ENCODE data around the gene GDI1.
A peak's percentile ranks its signal among the peaks of the same experiment; 100 is the strongest.

GDI1 gene

DNA sequence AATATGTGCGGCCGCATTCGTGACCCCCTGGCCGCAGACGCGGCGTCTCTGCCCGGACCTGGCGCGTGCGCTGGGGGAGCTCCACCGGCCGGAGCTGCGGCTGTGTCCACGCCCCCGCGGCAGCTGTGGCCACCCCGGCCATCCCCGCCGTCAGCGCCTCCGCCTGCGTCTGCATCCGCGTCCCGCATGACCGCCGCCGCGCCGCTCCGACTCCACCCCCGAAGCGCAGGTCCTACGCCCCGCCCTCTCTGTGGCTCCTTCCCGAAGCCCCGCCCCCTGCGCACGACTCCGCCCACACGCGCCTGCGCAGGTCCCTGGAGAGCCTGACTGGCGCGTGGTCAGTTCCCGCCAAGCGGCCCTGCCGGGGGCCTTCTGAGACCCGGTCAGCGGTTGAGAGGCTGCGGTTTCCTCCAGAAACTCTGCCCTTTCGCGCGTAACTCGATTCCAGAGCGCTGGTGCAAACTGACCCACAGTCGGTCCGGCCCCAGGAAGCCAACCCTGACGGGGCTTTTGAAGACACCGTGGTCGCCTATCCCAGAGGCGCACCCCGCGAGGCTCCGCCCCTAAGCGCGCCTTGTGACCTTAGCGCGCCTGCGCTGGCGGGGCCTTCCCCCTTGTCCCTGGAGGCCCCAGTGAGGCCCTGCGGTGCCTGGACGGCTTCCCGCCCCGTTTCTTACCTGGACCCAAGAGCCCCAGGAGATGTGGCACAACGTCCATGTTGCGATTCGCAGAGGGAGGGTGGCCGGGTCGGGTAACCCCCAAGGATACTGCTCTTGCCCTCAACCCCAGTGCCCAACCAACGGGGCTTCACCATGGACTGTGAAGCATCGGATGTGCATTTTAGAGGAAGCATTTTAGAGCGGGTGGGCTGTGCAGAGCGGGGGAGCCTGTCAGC, 42.0 kb downstream of the GDI1 start, which contains the start of gene LAGE3:
Gene LAGE3 (minus strand): TSS at position 554 of the 895 bp plus-strand sequence. CDS start 366 bp downstream, at position 188.
- CTCF ChIA-PET = interaction anchor here (0.7 kb wide), 1 partner anchor 80 kb away, joined by 3 read pairs; the partner anchor contains the start of gene RPL10
- peak within 1 kb of the TSS; percentile 94 for H3K27ac ChIP-seq (ENCODE audit: extremely low read depth, low read depth, low read length)
- TF ChIP-seq ZNF423 (tag by site-specific recombination; IDR thresholded peaks at IDR 0.05) = peak; percentile 94
- peak; percentile 57; the same call in 1 of the 2 replicates for TF ChIP-seq ZNF629 (tag by site-specific recombination; IDR thresholded peaks at IDR 0.05)
- TF ChIP-seq, protein P1, sequence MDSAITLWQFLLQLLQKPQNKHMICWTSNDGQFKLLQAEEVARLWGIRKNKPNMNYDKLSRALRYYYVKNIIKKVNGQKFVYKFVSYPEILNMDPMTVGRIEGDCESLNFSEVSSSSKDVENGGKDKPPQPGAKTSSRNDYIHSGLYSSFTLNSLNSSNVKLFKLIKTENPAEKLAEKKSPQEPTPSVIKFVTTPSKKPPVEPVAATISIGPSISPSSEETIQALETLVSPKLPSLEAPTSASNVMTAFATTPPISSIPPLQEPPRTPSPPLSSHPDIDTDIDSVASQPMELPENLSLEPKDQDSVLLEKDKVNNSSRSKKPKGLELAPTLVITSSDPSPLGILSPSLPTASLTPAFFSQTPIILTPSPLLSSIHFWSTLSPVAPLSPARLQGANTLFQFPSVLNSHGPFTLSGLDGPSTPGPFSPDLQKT (IDR thresholded peaks at IDR 0.05; ENCODE audit: borderline replicate concordance, low read depth, low read length) = no peak
- TF ChIP-seq ZNF121 (tag by site-specific recombination; IDR thresholded peaks at IDR 0.05) = no peak
- no peak for TF ChIP-seq GLI2 (tag by site-specific recombination; IDR thresholded peaks at IDR 0.05; ENCODE audit: borderline replicate concordance, low read depth)
- TF ChIP-seq ZNF747 (tag by site-specific recombination; IDR thresholded peaks at IDR 0.05) = no peak
- TF ChIP-seq, protein P2, sequence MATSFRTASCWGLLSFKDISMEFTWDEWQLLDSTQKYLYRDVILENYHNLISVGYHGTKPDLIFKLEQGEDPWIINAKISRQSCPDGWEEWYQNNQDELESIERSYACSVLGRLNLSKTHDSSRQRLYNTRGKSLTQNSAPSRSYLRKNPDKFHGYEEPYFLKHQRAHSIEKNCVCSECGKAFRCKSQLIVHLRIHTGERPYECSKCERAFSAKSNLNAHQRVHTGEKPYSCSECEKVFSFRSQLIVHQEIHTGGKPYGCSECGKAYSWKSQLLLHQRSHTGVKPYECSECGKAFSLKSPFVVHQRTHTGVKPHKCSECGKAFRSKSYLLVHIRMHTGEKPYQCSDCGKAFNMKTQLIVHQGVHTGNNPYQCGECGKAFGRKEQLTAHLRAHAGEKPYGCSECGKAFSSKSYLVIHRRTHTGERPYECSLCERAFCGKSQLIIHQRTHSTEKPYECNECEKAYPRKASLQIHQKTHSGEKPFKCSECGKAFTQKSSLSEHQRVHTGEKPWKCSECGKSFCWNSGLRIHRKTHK (tag by site-specific recombination; IDR thresholded peaks at IDR 0.05) = no peak
- TF ChIP-seq, protein P3, sequence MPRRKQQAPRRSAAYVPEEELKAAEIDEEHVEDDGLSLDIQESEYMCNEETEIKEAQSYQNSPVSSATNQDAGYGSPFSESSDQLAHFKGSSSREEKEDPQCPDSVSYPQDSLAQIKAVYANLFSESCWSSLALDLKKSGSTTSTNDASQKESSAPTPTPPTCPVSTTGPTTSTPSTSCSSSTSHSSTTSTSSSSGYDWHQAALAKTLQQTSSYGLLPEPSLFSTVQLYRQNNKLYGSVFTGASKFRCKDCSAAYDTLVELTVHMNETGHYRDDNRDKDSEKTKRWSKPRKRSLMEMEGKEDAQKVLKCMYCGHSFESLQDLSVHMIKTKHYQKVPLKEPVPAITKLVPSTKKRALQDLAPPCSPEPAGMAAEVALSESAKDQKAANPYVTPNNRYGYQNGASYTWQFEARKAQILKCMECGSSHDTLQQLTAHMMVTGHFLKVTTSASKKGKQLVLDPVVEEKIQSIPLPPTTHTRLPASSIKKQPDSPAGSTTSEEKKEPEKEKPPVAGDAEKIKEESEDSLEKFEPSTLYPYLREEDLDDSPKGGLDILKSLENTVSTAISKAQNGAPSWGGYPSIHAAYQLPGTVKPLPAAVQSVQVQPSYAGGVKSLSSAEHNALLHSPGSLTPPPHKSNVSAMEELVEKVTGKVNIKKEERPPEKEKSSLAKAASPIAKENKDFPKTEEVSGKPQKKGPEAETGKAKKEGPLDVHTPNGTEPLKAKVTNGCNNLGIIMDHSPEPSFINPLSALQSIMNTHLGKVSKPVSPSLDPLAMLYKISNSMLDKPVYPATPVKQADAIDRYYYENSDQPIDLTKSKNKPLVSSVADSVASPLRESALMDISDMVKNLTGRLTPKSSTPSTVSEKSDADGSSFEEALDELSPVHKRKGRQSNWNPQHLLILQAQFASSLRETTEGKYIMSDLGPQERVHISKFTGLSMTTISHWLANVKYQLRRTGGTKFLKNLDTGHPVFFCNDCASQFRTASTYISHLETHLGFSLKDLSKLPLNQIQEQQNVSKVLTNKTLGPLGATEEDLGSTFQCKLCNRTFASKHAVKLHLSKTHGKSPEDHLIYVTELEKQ (tag by site-specific recombination; IDR thresholded peaks at IDR 0.05; ENCODE audit: borderline replicate concordance) = no peak
- TF ChIP-seq ZNF10 (tag by site-specific recombination; IDR thresholded peaks at IDR 0.05) = no peak
- no peak for TF ChIP-seq ZNF791 (tag by site-specific recombination; IDR thresholded peaks at IDR 0.05)
- TF ChIP-seq TCF7L2 (IDR thresholded peaks at IDR 0.05; ENCODE audit: borderline replicate concordance, low read depth, low read length) = peak; percentile 49; the same call in 1 of the 2 replicates
- TF ChIP-seq YY2 (tag by site-specific recombination; IDR thresholded peaks at IDR 0.05) = no peak
- TF ChIP-seq, protein P4, sequence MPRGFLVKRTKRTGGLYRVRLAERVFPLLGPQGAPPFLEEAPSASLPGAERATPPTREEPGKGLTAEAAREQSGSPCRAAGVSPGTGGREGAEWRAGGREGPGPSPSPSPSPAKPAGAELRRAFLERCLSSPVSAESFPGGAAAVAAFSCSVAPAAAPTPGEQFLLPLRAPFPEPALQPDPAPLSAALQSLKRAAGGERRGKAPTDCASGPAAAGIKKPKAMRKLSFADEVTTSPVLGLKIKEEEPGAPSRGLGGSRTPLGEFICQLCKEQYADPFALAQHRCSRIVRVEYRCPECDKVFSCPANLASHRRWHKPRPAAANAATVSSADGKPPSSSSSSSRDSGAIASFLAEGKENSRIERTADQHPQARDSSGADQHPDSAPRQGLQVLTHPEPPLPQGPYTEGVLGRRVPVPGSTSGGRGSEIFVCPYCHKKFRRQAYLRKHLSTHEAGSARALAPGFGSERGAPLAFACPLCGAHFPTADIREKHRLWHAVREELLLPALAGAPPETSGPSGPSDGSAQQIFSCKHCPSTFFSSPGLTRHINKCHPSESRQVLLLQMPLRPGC (tag by site-specific recombination; IDR thresholded peaks at IDR 0.05) = no peak
- no peak for TF ChIP-seq ZNF433 (tag by site-specific recombination; IDR thresholded peaks at IDR 0.05; ENCODE audit: low read depth)
- no peak for TF ChIP-seq SCRT1 (tag by site-specific recombination; IDR thresholded peaks at IDR 0.05; ENCODE audit: borderline replicate concordance)
- TF ChIP-seq ZNF664 (tag by site-specific recombination; IDR thresholded peaks at IDR 0.05) = no peak
- peak; percentile 98 for TF ChIP-seq ZNF341 (tag by site-specific recombination; IDR thresholded peaks at IDR 0.05; ENCODE audit: low read depth)
- no peak for TF ChIP-seq HOXA7 (CRISPR knock-in tag; IDR thresholded peaks at IDR 0.05; ENCODE audit: borderline replicate concordance)
- TF ChIP-seq ZNF138 (tag by site-specific recombination; IDR thresholded peaks at IDR 0.05; ENCODE audit: borderline replicate concordance) = no peak
- TF ChIP-seq ZNF530 (tag by site-specific recombination; IDR thresholded peaks at IDR 0.05; ENCODE audit: low read depth) = no peak
- no peak for TF ChIP-seq ZNF19 (tag by site-specific recombination; IDR thresholded peaks at IDR 0.05; ENCODE audit: low read depth)
- TF ChIP-seq, protein P5, sequence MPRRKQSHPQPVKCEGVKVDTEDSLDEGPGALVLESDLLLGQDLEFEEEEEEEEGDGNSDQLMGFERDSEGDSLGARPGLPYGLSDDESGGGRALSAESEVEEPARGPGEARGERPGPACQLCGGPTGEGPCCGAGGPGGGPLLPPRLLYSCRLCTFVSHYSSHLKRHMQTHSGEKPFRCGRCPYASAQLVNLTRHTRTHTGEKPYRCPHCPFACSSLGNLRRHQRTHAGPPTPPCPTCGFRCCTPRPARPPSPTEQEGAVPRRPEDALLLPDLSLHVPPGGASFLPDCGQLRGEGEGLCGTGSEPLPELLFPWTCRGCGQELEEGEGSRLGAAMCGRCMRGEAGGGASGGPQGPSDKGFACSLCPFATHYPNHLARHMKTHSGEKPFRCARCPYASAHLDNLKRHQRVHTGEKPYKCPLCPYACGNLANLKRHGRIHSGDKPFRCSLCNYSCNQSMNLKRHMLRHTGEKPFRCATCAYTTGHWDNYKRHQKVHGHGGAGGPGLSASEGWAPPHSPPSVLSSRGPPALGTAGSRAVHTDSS (tag by site-specific recombination; IDR thresholded peaks at IDR 0.05) = no peak
- TF ChIP-seq KLF8 (tag by site-specific recombination; IDR thresholded peaks at IDR 0.05) = peak; percentile 84; the same call in 1 of the 2 replicates
- TF ChIP-seq, protein P6, sequence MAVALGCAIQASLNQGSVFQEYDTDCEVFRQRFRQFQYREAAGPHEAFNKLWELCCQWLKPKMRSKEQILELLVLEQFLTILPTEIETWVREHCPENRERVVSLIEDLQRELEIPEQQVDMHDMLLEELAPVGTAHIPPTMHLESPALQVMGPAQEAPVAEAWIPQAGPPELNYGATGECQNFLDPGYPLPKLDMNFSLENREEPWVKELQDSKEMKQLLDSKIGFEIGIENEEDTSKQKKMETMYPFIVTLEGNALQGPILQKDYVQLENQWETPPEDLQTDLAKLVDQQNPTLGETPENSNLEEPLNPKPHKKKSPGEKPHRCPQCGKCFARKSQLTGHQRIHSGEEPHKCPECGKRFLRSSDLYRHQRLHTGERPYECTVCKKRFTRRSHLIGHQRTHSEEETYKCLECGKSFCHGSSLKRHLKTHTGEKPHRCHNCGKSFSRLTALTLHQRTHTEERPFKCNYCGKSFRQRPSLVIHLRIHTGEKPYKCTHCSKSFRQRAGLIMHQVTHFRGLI (tag by site-specific recombination; IDR thresholded peaks at IDR 0.05) = no peak
- TF ChIP-seq FEZF1 (tag by site-specific recombination; IDR thresholded peaks at IDR 0.05) = peak; percentile 35
- TF ChIP-seq ZNF624 (tag by site-specific recombination; IDR thresholded peaks at IDR 0.05) = no peak

More for the DNA sequence above, 42.0 kb downstream of the GDI1 start, which contains the start of gene LAGE3:
- no peaks in the 10 kb centered on the region for H3K9me3 ChIP-seq (ENCODE audit: control insufficient read depth, insufficient read depth, low read depth, low read length)
- POLR2A ChIA-PET = interaction anchor here (0.6 to 1.3 kb wide), 9 partner anchors 8 to 106 kb away, joined by 3 to 15 read pairs (median 4); partner anchors contain the start of genes PLXNA3, SLC10A3 and UBL4A
- peaks cover 0 to 11% of the 10 kb centered on the region in 2 experiments; a peak in 2 of 3 replicates for H3K36me3 ChIP-seq (ENCODE audit: control insufficient read depth in 2 of 2, insufficient read depth in 1 of 2, low read length in 2 of 2)
- no peaks in the 10 kb centered on the region; the same call in 1 of the 2 replicates for H3K4me1 ChIP-seq (ENCODE audit: control insufficient read depth, insufficient read depth, low read length)
- H3K4me3 ChIP-seq (ENCODE audit: low read depth, low read length) = peak within 1 kb of the TSS; percentile 55

All from HEK293 (cell line).